Liver (tissue), 9 donors: ENCODE data around the gene PDGFC. TPM values are rescaled to one million over a fixed set of nuclear protein-coding genes. Genes with fewer than 3 reads are reported as not detected.

Source experiments
- DNase-seq: peaks from one replicate; pipeline ENCODE4 v3.0.0-alpha.2; 2017; ENCODE audit warnings: low spot score
- H3K27ac ChIP-seq, 2 donors: one replicate each; pipeline ENCODE4 v1.7.0; 2013; ENCODE audit warnings: inconsistent platforms in 2 of 2, low read length in 2 of 2, control low read depth in 1 of 2, low read depth in 1 of 2, mild to moderate bottlenecking in 1 of 2
- H3K27me3 ChIP-seq, 4 donors: one replicate each; pipeline versions ENCODE4 v1.6.1 to v1.7.0; 2013; ENCODE audit warnings: low read length in 3 of 4, inconsistent platforms in 1 of 4, mild to moderate bottlenecking in 1 of 4, moderate library complexity in 1 of 4; ENCODE audit not compliant: control insufficient read depth in 4 of 4, insufficient read depth in 4 of 4
- H3K36me3 ChIP-seq, 4 donors: one replicate each; pipeline versions ENCODE4 v1.6.1 to v1.7.0; 2013; ENCODE audit warnings: low read length in 3 of 4, mild to moderate bottlenecking in 3 of 4, low read depth in 1 of 4, moderate library complexity in 1 of 4; ENCODE audit not compliant: control insufficient read depth in 4 of 4, insufficient read depth in 3 of 4
- H3K4me1 ChIP-seq, 4 donors: one replicate each; pipeline versions ENCODE4 v1.6.1 to v1.7.0; 2013; ENCODE audit warnings: low read length in 3 of 4, mild to moderate bottlenecking in 3 of 4, moderate library complexity in 1 of 4; ENCODE audit not compliant: control insufficient read depth in 4 of 4, insufficient read depth in 4 of 4
- H3K4me3 ChIP-seq, 3 donors: one replicate each; pipeline versions ENCODE4 v1.6.1 to v1.7.0; 2013; ENCODE audit warnings: low read length in 3 of 3, control low read depth in 1 of 3, low read depth in 1 of 3, mild to moderate bottlenecking in 1 of 3
- H3K9ac ChIP-seq, 2 donors: one replicate each; pipeline ENCODE4 v1.7.0; 2013; ENCODE audit warnings: low read length in 2 of 2, mild to moderate bottlenecking in 2 of 2, moderate library complexity in 2 of 2, control low read depth in 1 of 2, low read depth in 1 of 2
- H3K9me3 ChIP-seq, 4 donors: one replicate each; pipeline versions ENCODE4 v1.6.1 to v1.7.0; 2013; ENCODE audit warnings: low read length in 3 of 4; ENCODE audit not compliant: control insufficient read depth in 4 of 4
- EGR1 ChIP-seq, 2 donors: IDR thresholded peaks; 2 replicates each; pipeline ENCODE4 v1.6.1; 2016 to 2018; ENCODE audit warnings: antibody characterized with exemption in 2 of 2, low read depth in 2 of 2
- FOXA1 ChIP-seq: IDR thresholded peaks from 2 replicates; pipeline ENCODE4 v1.6.1; 2016; ENCODE audit warnings: antibody characterized with exemption
- FOXA2 ChIP-seq: IDR thresholded peaks from 2 replicates; pipeline ENCODE4 v1.6.1; 2016; ENCODE audit warnings: antibody characterized with exemption
- JUND ChIP-seq, 2 donors: IDR thresholded peaks; 2 replicates each; pipeline ENCODE4 v1.6.1; 2016; ENCODE audit warnings: antibody characterized with exemption in 2 of 2
- NR2F2 ChIP-seq: IDR thresholded peaks from 2 replicates; pipeline ENCODE4 v1.6.1; 2016; ENCODE audit warnings: antibody characterized with exemption
- RAD21 ChIP-seq, 2 donors: IDR thresholded peaks; 2 replicates each; pipeline ENCODE4 v1.6.1; 2016; ENCODE audit warnings: antibody characterized with exemption in 2 of 2, mild to moderate bottlenecking in 2 of 2
- RXRA ChIP-seq, 2 donors: IDR thresholded peaks; 2 replicates each; pipeline ENCODE4 v1.6.1; 2017 to 2018; ENCODE audit warnings: antibody characterized with exemption in 2 of 2, mild to moderate bottlenecking in 1 of 2
- SP1 ChIP-seq: IDR thresholded peaks from 2 replicates; pipeline ENCODE4 v1.6.1; 2018; ENCODE audit warnings: antibody characterized with exemption, mild to moderate bottlenecking
- YY1 ChIP-seq: IDR thresholded peaks from 2 replicates; pipeline ENCODE4 v1.6.1; 2016; ENCODE audit warnings: antibody characterized with exemption, mild to moderate bottlenecking
- WGBS: extraction: QIAGEN DNeasy Blood & Tissue Kit; methylation state at CpG from one replicate; pipeline ENCODE4 v1.1.7; 2013; 5-methylcytosine and 5-hydroxymethylcytosine counted together
- polyA plus RNA-seq, 2 donors: library from polyadenylated mRNA; stranded (reverse) in 1 of 2; unstranded in 1 of 2; fragments of 200-250 nt in 1 of 2; fragments of >200 nt in 1 of 2; fragmentation: Nextera tagmentation in 1 of 2; extraction: Ambion mirVana in 1 of 2; gene quantifications; one replicate each; pipeline versions ENCODE4 v1.2.1 to v1.2.3, GENCODE V29; 2013 to 2015
- total RNA-seq, 2 donors: library from RNA; depleted of rRNA; stranded (reverse); fragments of >200 nt; gene quantifications; one replicate each; pipeline ENCODE4 v1.2.3, GENCODE V29; 2014
- TF ChIP-seq, protein P1 (sequence below): IDR thresholded peaks from 2 replicates; pipeline ENCODE4 v1.6.1; 2016; ENCODE audit warnings: antibody characterized with exemption
- TF ChIP-seq, protein P2 (sequence below): IDR thresholded peaks from 2 replicates; pipeline ENCODE4 v1.6.1; 2016; ENCODE audit warnings: antibody characterized with exemption
- TF ChIP-seq, protein P3 (sequence below): fragments of 150-350 bp; IDR thresholded peaks from 2 replicates; pipeline ENCODE4 v1.5.1; 2017; ENCODE audit warnings: improper control_type of control experiment, low read depth, low read length; ENCODE audit not compliant: missing input control
- TF ChIP-seq, protein P4 (sequence below): IDR thresholded peaks from 2 replicates; pipeline ENCODE4 v1.6.1; 2016; ENCODE audit warnings: antibody characterized with exemption, mild to moderate bottlenecking
- donor health status: healthy.
- donor health status: healthy.
- donor health status: healthy.
- donor health status: healthy.
- donor health status: healthy.

The PDGFC gene
- total and polyA plus RNA-seq, 4 donors = 5.8 to 25.7 (median 9.7) TPM

DNA sequence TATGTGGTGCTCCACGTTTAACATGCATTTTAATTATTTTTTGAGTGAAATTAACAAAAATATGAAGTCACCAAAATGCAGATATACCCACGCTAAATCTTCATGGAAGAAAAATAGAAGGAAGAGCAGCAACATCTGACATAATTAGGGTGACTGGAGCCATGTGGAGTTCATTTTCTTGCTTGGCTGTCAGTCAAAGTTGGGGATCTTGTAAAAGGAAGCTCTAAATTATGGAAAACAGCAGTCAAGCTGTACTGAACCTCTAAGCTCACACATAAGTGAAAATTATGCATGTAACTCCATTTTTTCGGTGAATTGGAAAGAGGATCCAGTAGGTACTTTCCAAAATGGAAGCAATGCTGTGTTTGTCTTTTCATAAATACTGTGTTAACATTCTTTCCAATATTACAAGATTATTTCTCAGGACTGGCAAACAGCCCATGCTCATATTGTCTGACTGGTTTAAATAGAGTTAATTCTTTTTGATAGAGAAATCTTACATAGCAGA lies 9.7 kb upstream of the PDGFC start:
- no peaks in the 10 kb centered on the region for H3K4me1 ChIP-seq
- H3K27me3 ChIP-seq = no peaks in the 10 kb centered on the region
- H3K36me3 ChIP-seq = no peaks in the 10 kb centered on the region
- H3K27ac ChIP-seq = no peak overlapping the region
- H3K4me3 ChIP-seq = no peak overlapping the region
- no peak for TF ChIP-seq FOXA2
- WGBS = 71% methylated on average over 3 of the region's 3 CpGs
- no peak overlapping the region for H3K9ac ChIP-seq
- no peaks in the 10 kb centered on the region for H3K9me3 ChIP-seq
- DNase-seq = no peak

DNA sequence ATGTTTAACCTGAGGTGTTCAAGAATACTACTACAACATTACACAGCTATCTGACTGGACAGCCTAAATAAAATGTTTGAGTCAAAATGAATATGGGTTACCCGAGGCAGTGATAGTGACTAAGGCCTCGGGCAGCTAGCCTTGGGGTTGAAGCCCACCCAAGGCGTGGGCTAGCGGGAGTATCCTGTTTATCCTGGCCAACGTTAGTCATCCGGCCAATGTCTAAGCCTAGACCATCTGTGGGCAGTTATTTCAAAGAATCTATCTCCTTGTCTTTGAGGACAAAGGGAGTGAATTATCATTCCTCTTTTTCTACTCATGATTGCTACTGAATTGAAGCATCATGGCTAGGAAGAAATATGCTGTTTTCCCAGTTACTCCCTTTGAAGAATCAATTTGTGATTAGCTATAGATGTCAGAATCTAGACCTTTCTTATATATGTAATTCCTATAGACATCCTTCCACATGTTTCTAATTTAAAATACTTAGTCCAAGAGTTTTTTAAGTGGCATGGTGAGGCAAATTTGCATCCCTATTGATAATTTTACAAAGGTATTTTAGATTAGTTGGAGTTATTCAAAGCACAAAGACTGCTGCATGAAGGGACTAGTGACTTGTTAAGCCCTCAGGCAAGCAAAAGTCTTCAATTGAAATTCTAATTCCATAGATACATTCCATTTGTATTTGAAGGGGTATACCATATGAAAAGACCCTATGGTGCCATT lies 6.0 kb upstream of the PDGFC start:
- Histone ChIP-seq H3K4me1 (no peaks in the 10 kb centered on the region), H3K36me3 (no peaks in the 10 kb centered on the region), H3K9me3 (no peaks in the 10 kb centered on the region), H3K9ac (no peak overlapping the region), H3K27me3 (no peaks in the 10 kb centered on the region), H3K4me3 (no peak overlapping the region), H3K27ac (no peak overlapping the region)
- 83% methylated on average over 6 of the region's 6 CpGs for WGBS
- TF ChIP-seq NR2F2 = no peak
- no peak for TF ChIP-seq SP1
- TF ChIP-seq RXRA (IDR thresholded peaks at IDR 0.05) = no peak
- no peak for TF ChIP-seq FOXA1
- TF ChIP-seq EGR1 (IDR thresholded peaks at IDR 0.05; ENCODE audit: low read depth in 2 of 2) = no peak
- no peak for TF ChIP-seq RAD21 (IDR thresholded peaks at IDR 0.05)
- no peak for TF ChIP-seq FOXA2
- TF ChIP-seq JUND (IDR thresholded peaks at IDR 0.05) = no peak
- TF ChIP-seq, protein P1, sequence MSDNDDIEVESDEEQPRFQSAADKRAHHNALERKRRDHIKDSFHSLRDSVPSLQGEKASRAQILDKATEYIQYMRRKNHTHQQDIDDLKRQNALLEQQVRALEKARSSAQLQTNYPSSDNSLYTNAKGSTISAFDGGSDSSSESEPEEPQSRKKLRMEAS = no peak
- TF ChIP-seq, protein P2, sequence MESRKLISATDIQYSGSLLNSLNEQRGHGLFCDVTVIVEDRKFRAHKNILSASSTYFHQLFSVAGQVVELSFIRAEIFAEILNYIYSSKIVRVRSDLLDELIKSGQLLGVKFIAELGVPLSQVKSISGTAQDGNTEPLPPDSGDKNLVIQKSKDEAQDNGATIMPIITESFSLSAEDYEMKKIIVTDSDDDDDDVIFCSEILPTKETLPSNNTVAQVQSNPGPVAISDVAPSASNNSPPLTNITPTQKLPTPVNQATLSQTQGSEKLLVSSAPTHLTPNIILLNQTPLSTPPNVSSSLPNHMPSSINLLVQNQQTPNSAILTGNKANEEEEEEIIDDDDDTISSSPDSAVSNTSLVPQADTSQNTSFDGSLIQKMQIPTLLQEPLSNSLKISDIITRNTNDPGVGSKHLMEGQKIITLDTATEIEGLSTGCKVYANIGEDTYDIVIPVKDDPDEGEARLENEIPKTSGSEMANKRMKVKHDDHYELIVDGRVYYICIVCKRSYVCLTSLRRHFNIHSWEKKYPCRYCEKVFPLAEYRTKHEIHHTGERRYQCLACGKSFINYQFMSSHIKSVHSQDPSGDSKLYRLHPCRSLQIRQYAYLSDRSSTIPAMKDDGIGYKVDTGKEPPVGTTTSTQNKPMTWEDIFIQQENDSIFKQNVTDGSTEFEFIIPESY = no peak
- no peak for TF ChIP-seq YY1
- DNase-seq = no peak

DNA sequence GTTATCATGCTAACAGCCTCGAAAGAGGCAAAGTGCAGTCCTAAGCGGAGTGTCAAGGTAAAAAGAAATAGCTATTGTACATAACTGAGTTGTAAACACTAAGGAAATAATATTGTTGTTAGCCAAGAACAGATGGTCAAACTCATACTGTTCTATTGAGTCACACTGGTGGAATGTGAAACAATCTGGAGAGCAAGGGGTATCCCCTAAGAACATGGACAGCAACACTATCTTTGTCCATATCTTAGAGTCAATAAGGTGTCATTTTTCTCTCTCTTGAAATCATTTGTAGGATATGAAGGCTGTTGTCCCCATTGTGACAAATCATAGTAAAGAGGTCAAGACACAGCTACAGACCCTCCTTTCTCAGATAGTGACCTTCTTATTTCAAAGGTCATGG lies 4.5 kb upstream of the PDGFC start:
- Histone ChIP-seq H3K27me3 (no peaks in the 10 kb centered on the region), H3K4me1 (peaks cover 0 to 6% (median 2%) of the 10 kb centered on the region in 4 donors), H3K4me3 (no peak overlapping the region), H3K9ac (no peak overlapping the region), H3K36me3 (no peaks in the 10 kb centered on the region), H3K27ac (no peak overlapping the region), H3K9me3 (no peaks in the 10 kb centered on the region)
- WGBS = 91% methylated on average over 2 of the region's 2 CpGs
- no peak for DNase-seq
- TF ChIP-seq, protein P1 = no peak
- TF ChIP-seq, protein P3, sequence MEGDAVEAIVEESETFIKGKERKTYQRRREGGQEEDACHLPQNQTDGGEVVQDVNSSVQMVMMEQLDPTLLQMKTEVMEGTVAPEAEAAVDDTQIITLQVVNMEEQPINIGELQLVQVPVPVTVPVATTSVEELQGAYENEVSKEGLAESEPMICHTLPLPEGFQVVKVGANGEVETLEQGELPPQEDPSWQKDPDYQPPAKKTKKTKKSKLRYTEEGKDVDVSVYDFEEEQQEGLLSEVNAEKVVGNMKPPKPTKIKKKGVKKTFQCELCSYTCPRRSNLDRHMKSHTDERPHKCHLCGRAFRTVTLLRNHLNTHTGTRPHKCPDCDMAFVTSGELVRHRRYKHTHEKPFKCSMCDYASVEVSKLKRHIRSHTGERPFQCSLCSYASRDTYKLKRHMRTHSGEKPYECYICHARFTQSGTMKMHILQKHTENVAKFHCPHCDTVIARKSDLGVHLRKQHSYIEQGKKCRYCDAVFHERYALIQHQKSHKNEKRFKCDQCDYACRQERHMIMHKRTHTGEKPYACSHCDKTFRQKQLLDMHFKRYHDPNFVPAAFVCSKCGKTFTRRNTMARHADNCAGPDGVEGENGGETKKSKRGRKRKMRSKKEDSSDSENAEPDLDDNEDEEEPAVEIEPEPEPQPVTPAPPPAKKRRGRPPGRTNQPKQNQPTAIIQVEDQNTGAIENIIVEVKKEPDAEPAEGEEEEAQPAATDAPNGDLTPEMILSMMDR = no peak
- no peak for TF ChIP-seq FOXA1
- no peak for TF ChIP-seq NR2F2
- no peak for TF ChIP-seq JUND (IDR thresholded peaks at IDR 0.05)
- TF ChIP-seq, protein P4, sequence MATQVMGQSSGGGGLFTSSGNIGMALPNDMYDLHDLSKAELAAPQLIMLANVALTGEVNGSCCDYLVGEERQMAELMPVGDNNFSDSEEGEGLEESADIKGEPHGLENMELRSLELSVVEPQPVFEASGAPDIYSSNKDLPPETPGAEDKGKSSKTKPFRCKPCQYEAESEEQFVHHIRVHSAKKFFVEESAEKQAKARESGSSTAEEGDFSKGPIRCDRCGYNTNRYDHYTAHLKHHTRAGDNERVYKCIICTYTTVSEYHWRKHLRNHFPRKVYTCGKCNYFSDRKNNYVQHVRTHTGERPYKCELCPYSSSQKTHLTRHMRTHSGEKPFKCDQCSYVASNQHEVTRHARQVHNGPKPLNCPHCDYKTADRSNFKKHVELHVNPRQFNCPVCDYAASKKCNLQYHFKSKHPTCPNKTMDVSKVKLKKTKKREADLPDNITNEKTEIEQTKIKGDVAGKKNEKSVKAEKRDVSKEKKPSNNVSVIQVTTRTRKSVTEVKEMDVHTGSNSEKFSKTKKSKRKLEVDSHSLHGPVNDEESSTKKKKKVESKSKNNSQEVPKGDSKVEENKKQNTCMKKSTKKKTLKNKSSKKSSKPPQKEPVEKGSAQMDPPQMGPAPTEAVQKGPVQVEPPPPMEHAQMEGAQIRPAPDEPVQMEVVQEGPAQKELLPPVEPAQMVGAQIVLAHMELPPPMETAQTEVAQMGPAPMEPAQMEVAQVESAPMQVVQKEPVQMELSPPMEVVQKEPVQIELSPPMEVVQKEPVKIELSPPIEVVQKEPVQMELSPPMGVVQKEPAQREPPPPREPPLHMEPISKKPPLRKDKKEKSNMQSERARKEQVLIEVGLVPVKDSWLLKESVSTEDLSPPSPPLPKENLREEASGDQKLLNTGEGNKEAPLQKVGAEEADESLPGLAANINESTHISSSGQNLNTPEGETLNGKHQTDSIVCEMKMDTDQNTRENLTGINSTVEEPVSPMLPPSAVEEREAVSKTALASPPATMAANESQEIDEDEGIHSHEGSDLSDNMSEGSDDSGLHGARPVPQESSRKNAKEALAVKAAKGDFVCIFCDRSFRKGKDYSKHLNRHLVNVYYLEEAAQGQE = no peak
- TF ChIP-seq, protein P2 = no peak
